NCI-H146 treated with DMSO at 0.1 percent for 48 hours (cell line): ENCODE measurements around the gene TUBGCP2.

ENCODE experiments used
- DNase-seq: peaks from one replicate; lab custom pipeline; 2025; ENCODE audit not compliant: unreplicated experiment; lab: John Stamatoyannopoulos, UW

The TUBGCP2 gene

GRCh38 chr10:133231946-133232574 lies 76.6 kb downstream of the TUBGCP2 start:
- DNase-seq = no peak

- no peak for DNase-seq
These were observed 77.3 kb downstream of the TUBGCP2 start for GRCh38 chr10:133231244-133231945.

- no peak for DNase-seq
These were observed 78.1 kb downstream of the TUBGCP2 start for GRCh38 chr10:133230387-133231195.

GRCh38 chr10:133230044-133230361 lies 78.7 kb downstream of the TUBGCP2 start, which contains the start of gene UTF1:
Gene UTF1 (plus strand): TSS chr10:133230217. CDS start chr10:133230289, 72 bp downstream.
- DNase-seq = no peak

- no peak for DNase-seq
These were observed 79.2 kb downstream of the TUBGCP2 start for GRCh38 chr10:133229265-133230043.
